HAP-1 (cell line): ENCODE measurements around the gene MMEL1.

Experiments used
- DNase-seq, 2 experiments: peaks; one replicate each; pipeline ENCODE4 v3.0.0-alpha.2; 2016 to 2020; ENCODE audit warnings: low spot score in 2 of 2
- H3K27me3 ChIP-seq: fragments of 250-450 bp; sonication (Bioruptor Pico); 2 replicates; pipeline ENCODE4 v1.5.1; 2020; ENCODE audit warnings: low read depth, mild to moderate bottlenecking, moderate library complexity
- H3K36me3 ChIP-seq: fragments of 250-450 bp; sonication (Bioruptor Pico); replicated peaks from 2 replicates; pipeline ENCODE4 v1.5.1; 2020; ENCODE audit warnings: mild to moderate bottlenecking
- H3K4me1 ChIP-seq: fragments of 250-450 bp; sonication (Bioruptor Pico); 2 replicates; pipeline ENCODE4 v1.5.1; 2020; ENCODE audit warnings: mild to moderate bottlenecking
- H3K4me3 ChIP-seq: fragments of 250-450 bp; sonication (Bioruptor Pico); 2 replicates; pipeline ENCODE4 v1.5.1; 2020; ENCODE audit warnings: mild to moderate bottlenecking, moderate library complexity
- H3K9me3 ChIP-seq: fragments of 250-450 bp; sonication (Bioruptor Pico); 2 replicates; pipeline ENCODE4 v1.5.1; 2020; ENCODE audit warnings: mild to moderate bottlenecking, moderate library complexity
- in situ Hi-C: fragments of 300-500 bp; cut with MboI; formaldehyde crosslinking; loops from 3 replicates; pipeline ENCODE4 v1.14.3; 2020; ENCODE audit warnings: low sequenced_read_pairs, inconsistent platforms, mixed read lengths

Gene MMEL1

GRCh38 chr1:2638466-2639115 lies 5.8 kb upstream of the MMEL1 start:
- H3K36me3 ChIP-seq, result no peaks in the 10 kb centered on the region
- DNase-seq, result no peak
- peaks cover 10% of the 10 kb centered on the region for H3K9me3 ChIP-seq
- no peaks in the 10 kb centered on the region; the same call in 1 of the 2 replicates for H3K4me1 ChIP-seq
- H3K4me3 ChIP-seq, result no peak overlapping the region
- no peaks in the 10 kb centered on the region for H3K27me3 ChIP-seq
- in situ Hi-C loops, result no loop called here

GRCh38 chr1:2637442-2638145 lies 4.8 kb upstream of the MMEL1 start:
- H3K9me3 ChIP-seq, result peaks cover 10% of the 10 kb centered on the region
- in situ Hi-C loops, result no loop called here
- DNase-seq, result no peak
- no peak overlapping the region for H3K4me3 ChIP-seq
- no peaks in the 10 kb centered on the region; the same call in 1 of the 2 replicates for H3K4me1 ChIP-seq
- H3K27me3 ChIP-seq, result no peaks in the 10 kb centered on the region
- no peaks in the 10 kb centered on the region for H3K36me3 ChIP-seq

GRCh38 chr1:2636733-2637132 lies 3.9 kb upstream of the MMEL1 start:
- in situ Hi-C loops, result no loop called here
- peaks cover 10% of the 10 kb centered on the region for H3K9me3 ChIP-seq
- no peak for DNase-seq
- no peaks in the 10 kb centered on the region for H3K27me3 ChIP-seq
- no peak overlapping the region for H3K4me3 ChIP-seq
- no peaks in the 10 kb centered on the region for H3K4me1 ChIP-seq
- H3K36me3 ChIP-seq, result no peaks in the 10 kb centered on the region

- no peak for DNase-seq
- Histone ChIP-seq H3K4me3 (no peak overlapping the region), H3K9me3 (peaks cover 10% of the 10 kb centered on the region), H3K27me3 (no peaks in the 10 kb centered on the region), H3K36me3 (no peaks in the 10 kb centered on the region), H3K4me1 (no peaks in the 10 kb centered on the region)
- in situ Hi-C loops, result no loop called here
Measured at GRCh38 chr1:2635361-2636010, 2.7 kb upstream of the MMEL1 start.

GRCh38 chr1:2633936-2634491 lies 1.2 kb upstream of the MMEL1 start:
- Histone ChIP-seq H3K9me3 (peaks cover 10% of the 10 kb centered on the region), H3K36me3 (no peaks in the 10 kb centered on the region), H3K4me1 (no peaks in the 10 kb centered on the region), H3K4me3 (no peak overlapping the region), H3K27me3 (peaks cover 12% of the 10 kb centered on the region)
- in situ Hi-C loops, result no loop called here
- no peak for DNase-seq

- H3K9me3 ChIP-seq, result peaks cover 10% of the 10 kb centered on the region
- in situ Hi-C loops, result no loop called here
- DNase-seq, result no peak
- no peak overlapping the region for H3K4me3 ChIP-seq
- peaks cover 14% of the 10 kb centered on the region for H3K27me3 ChIP-seq
- H3K36me3 ChIP-seq, result no peaks in the 10 kb centered on the region
- H3K4me1 ChIP-seq, result no peaks in the 10 kb centered on the region
Measured at GRCh38 chr1:2633366-2633935, 635 bp upstream of the MMEL1 start.

- H3K4me1 ChIP-seq, result no peaks in the 10 kb centered on the region
- no peaks in the 10 kb centered on the region for H3K36me3 ChIP-seq
- peaks cover 8% of the 10 kb centered on the region for H3K9me3 ChIP-seq
- in situ Hi-C loops, result no loop called here
- DNase-seq, result no peak
- no peak overlapping the region for H3K4me3 ChIP-seq
- H3K27me3 ChIP-seq, result peaks cover 27% of the 10 kb centered on the region
Measured at GRCh38 chr1:2632051-2632430, 775 bp downstream of the MMEL1 start.

GRCh38 chr1:2631136-2632050 lies 1.4 kb downstream of the MMEL1 start:
- peaks cover 1% of the 10 kb centered on the region; the same call in 1 of the 2 replicates for H3K9me3 ChIP-seq
- DNase-seq, result no peak
- H3K4me3 ChIP-seq, result no peak overlapping the region
- in situ Hi-C loops, result no loop called here
- peaks cover 33% of the 10 kb centered on the region for H3K27me3 ChIP-seq
- H3K36me3 ChIP-seq, result no peaks in the 10 kb centered on the region
- no peaks in the 10 kb centered on the region for H3K4me1 ChIP-seq

- no peaks in the 10 kb centered on the region for H3K9me3 ChIP-seq
- no peak for DNase-seq
- no peaks in the 10 kb centered on the region for H3K4me1 ChIP-seq
- in situ Hi-C loops, result no loop called here
- peaks cover 39% of the 10 kb centered on the region for H3K27me3 ChIP-seq
- H3K36me3 ChIP-seq, result no peaks in the 10 kb centered on the region
- no peak overlapping the region for H3K4me3 ChIP-seq
Measured at GRCh38 chr1:2630498-2631135, 2.2 kb downstream of the MMEL1 start.

- DNase-seq, result no peak
- Histone ChIP-seq H3K9me3 (no peaks in the 10 kb centered on the region), H3K27me3 (peaks cover 40% of the 10 kb centered on the region), H3K36me3 (no peaks in the 10 kb centered on the region), H3K4me1 (no peaks in the 10 kb centered on the region), H3K4me3 (no peak overlapping the region)
- in situ Hi-C loops, result loop anchor here (10.0 kb wide), 1 partner anchor 185 kb away; no protein-coding TSS in a partner anchor
Measured at GRCh38 chr1:2629627-2630497, 3.0 kb downstream of the MMEL1 start.

GRCh38 chr1:2628933-2629626 lies 3.7 kb downstream of the MMEL1 start:
- Histone ChIP-seq H3K9me3 (no peaks in the 10 kb centered on the region), H3K4me1 (no peaks in the 10 kb centered on the region), H3K27me3 (peaks cover 46% of the 10 kb centered on the region), H3K4me3 (no peak overlapping the region), H3K36me3 (no peaks in the 10 kb centered on the region)
- in situ Hi-C loops, result loop anchor here (10.0 kb wide), 1 partner anchor 184 kb away; no protein-coding TSS in a partner anchor
- DNase-seq, result no peak
